ENCODE data around the gene RPL19. TPM values are rescaled to one million over a fixed set of nuclear protein-coding genes. Genes with fewer than 3 reads are reported as not detected.
A peak's percentile ranks its signal among the peaks of the same experiment; 100 is the strongest.
"Not testable (repeated sequence)": the region's sequence is repeated elsewhere in the genome, so short reads cannot be mapped to it uniquely, and the experiment has no call there.

The RPL19 gene
- total RNA-seq, 1 donor = 2,108 TPM

GRCh38 chr17:39240631-39241030, 40.5 kb downstream of the RPL19 start:
- H3K4me3 ChIP-seq (ENCODE audit: low read depth, low read length) = no peak overlapping the region
- DNase-seq (ENCODE audit: low read depth) = no peak
- TF ChIP-seq CTCF (IDR thresholded peaks at IDR 0.05; ENCODE audit: insufficient read depth, low read length) = no peak

- H3K4me3 ChIP-seq (ENCODE audit: low read depth, low read length) = no peak overlapping the region
- DNase-seq (ENCODE audit: low read depth) = no peak
- TF ChIP-seq CTCF (IDR thresholded peaks at IDR 0.05; ENCODE audit: insufficient read depth, low read length) = no peak
These were observed 43.1 kb downstream of the RPL19 start for GRCh38 chr17:39243155-39243554.

- TF ChIP-seq CTCF (IDR thresholded peaks at IDR 0.05; ENCODE audit: insufficient read depth, low read length) = no peak
- DNase-seq (ENCODE audit: low read depth) = no peak
- H3K4me3 ChIP-seq (ENCODE audit: low read depth, low read length) = no peak overlapping the region
These were observed 44.0 kb downstream of the RPL19 start for GRCh38 chr17:39244016-39244599.

GRCh38 chr17:39244600-39245570, 44.8 kb downstream of the RPL19 start:
- no peak overlapping the region for H3K4me3 ChIP-seq (ENCODE audit: low read depth, low read length)
- DNase-seq (ENCODE audit: low read depth) = peak; percentile 86
- peak; percentile 95 for TF ChIP-seq CTCF (IDR thresholded peaks at IDR 0.05; ENCODE audit: insufficient read depth, low read length)

GRCh38 chr17:39246274-39246673, 46.2 kb downstream of the RPL19 start:
- DNase-seq (ENCODE audit: low read depth) = no peak
- no peak overlapping the region for H3K4me3 ChIP-seq (ENCODE audit: low read depth, low read length)
- peak; percentile 8 for TF ChIP-seq CTCF (IDR thresholded peaks at IDR 0.05; ENCODE audit: insufficient read depth, low read length)

- not testable (repeated sequence) for H3K4me3 ChIP-seq (ENCODE audit: low read depth, low read length); DNase-seq (ENCODE audit: low read depth)
These were observed 50.0 kb downstream of the RPL19 start for GRCh38 chr17:39250076-39250475.

GRCh38 chr17:39251997-39252396, 51.9 kb downstream of the RPL19 start:
- H3K4me3 ChIP-seq (ENCODE audit: low read depth, low read length) = no peak overlapping the region
- no peak for DNase-seq (ENCODE audit: low read depth)
- TF ChIP-seq CTCF (IDR thresholded peaks at IDR 0.05; ENCODE audit: insufficient read depth, low read length) = no peak
